B cell (primary cell): Measurements from ENCODE around the gene ESPN. TPM values are rescaled to one million over a fixed set of nuclear protein-coding genes. Genes with fewer than 3 reads are reported as not detected.
"Not testable (repeated sequence)": the region's sequence is repeated elsewhere in the genome, so short reads cannot be mapped to it uniquely, and the experiment has no call there.

Source experiments
- ATAC-seq: fragments of 200-7000 bp; cut with Tn5 transposase; one replicate; pipeline ENCODE4 v1.10.0; 2021; ENCODE audit warnings: low read depth, mild to moderate bottlenecking, moderate number of reproducible peaks, moderate library complexity
- CTCF ChIA-PET: fragments of 350-600 bp; sonication (Branson Sonifier 250); formaldehyde crosslinking; loops from one replicate; lab custom pipeline; 2021; ENCODE audit warnings: antibody characterized with exemption, inconsistent platforms; lab: Charles Lee
- POLR2A ChIA-PET: fragments of 350-600 bp; sonication (Branson Sonifier 250); formaldehyde crosslinking; loops from one replicate; lab custom pipeline; 2021; ENCODE audit warnings: antibody characterized with exemption; lab: Charles Lee
- DNase-seq: peaks from one replicate; pipeline ENCODE4 v3.0.0; 2013
- H2AFZ ChIP-seq: 2 replicates; pipeline ENCODE4 v1.6.1; 2012; ENCODE audit warnings: mild to moderate bottlenecking, low read depth, low read length; ENCODE audit not compliant: insufficient read depth, poor library complexity, severe bottlenecking
- H3K27ac ChIP-seq, 2 donors: 1 replicate in 1 of 2; 2 replicates in 1 of 2; pipeline ENCODE4 v1.5.1; 2012 to 2013; ENCODE audit warnings: low read length in 2 of 2, mild to moderate bottlenecking in 2 of 2, moderate library complexity in 1 of 2
- H3K27me3 ChIP-seq, 4 experiments: fragments of 200-600 bp in 1 of 4; sonication (generic) in 1 of 4; replicated peaks in 1 of 4; 1 replicate in 2 of 4; 2 replicates in 2 of 4; pipeline versions ENCODE4 v1.6.1 to v1.7.0; 2013 to 2016; ENCODE audit warnings: low read length in 3 of 4, mild to moderate bottlenecking in 2 of 4, mixed read lengths in 1 of 4, moderate library complexity in 1 of 4; ENCODE audit not compliant: insufficient read depth in 4 of 4, control insufficient read depth in 3 of 4; ENCODE audit errors: control extremely low read depth in 1 of 4
- H3K36me3 ChIP-seq, 2 experiments: replicated peaks in 1 of 2; 1 replicate in 1 of 2; 2 replicates in 1 of 2; pipeline versions ENCODE4 v1.6.1 to v1.7.1; 2013; ENCODE audit warnings: low read length in 1 of 2; ENCODE audit not compliant: insufficient read depth in 2 of 2, control insufficient read depth in 1 of 2; ENCODE audit errors: control extremely low read depth in 1 of 2, extremely low read depth in 1 of 2
- H3K4me1 ChIP-seq, 2 donors: fragments of 200-600 bp in 1 of 2; sonication (generic) in 1 of 2; 1 replicate in 1 of 2; 2 replicates in 1 of 2; pipeline versions ENCODE4 v1.5.1 to v1.6.1; 2013 to 2017; ENCODE audit warnings: low read length in 2 of 2; ENCODE audit not compliant: control insufficient read depth in 2 of 2, insufficient read depth in 2 of 2
- H3K4me2 ChIP-seq: replicated peaks from 2 replicates; pipeline ENCODE3; 2012; ENCODE audit warnings: mild to moderate bottlenecking, low read depth, low read length; ENCODE audit not compliant: poor library complexity, severe bottlenecking
- H3K4me3 ChIP-seq, 5 experiments: fragments of 200-600 bp in 1 of 5; sonication (generic) in 1 of 5; 1 replicate in 3 of 5; 2 replicates in 2 of 5; pipeline versions ENCODE4 v1.5.1 to v1.7.0; 2011 to 2016; ENCODE audit warnings: low read length in 4 of 5, mild to moderate bottlenecking in 4 of 5, low read depth in 2 of 5, control low read depth in 1 of 5, moderate library complexity in 1 of 5; ENCODE audit not compliant: insufficient read depth in 1 of 5; ENCODE audit errors: control extremely low read depth in 1 of 5, extremely low read depth in 1 of 5
- H3K79me2 ChIP-seq: fragments of 200-600 bp; sonication (generic); one replicate; pipeline ENCODE4 v1.6.0; 2016; ENCODE audit warnings: low read length; ENCODE audit not compliant: control insufficient read depth, insufficient read depth
- H3K9ac ChIP-seq: fragments of 200-600 bp; sonication (generic); 2 replicates; pipeline ENCODE4 v1.6.1; 2017; ENCODE audit warnings: mild to moderate bottlenecking, low read length, moderate library complexity
- H3K9me3 ChIP-seq, 3 donors: one replicate each; pipeline versions ENCODE4 v1.6.1 to v1.7.1; 2013; ENCODE audit warnings: low read length in 2 of 3; ENCODE audit not compliant: control insufficient read depth in 2 of 3, insufficient read depth in 1 of 3; ENCODE audit errors: control extremely low read depth in 1 of 3
- H4K20me1 ChIP-seq: 2 replicates; pipeline ENCODE4 v1.6.0; 2012; ENCODE audit warnings: mild to moderate bottlenecking, low read length; ENCODE audit not compliant: insufficient read depth, control insufficient read depth, poor library complexity, severe bottlenecking
- H3K27ac Mint-ChIP-seq: one replicate; pipeline ENCODE4 v1.8.0; 2021; ENCODE audit warnings: mixed read lengths
- H3K27me3 Mint-ChIP-seq: one replicate; pipeline ENCODE4 v1.8.0; 2021; ENCODE audit warnings: mixed read lengths
- H3K4me1 Mint-ChIP-seq: one replicate; pipeline ENCODE4 v1.8.0; 2021; ENCODE audit warnings: mixed read lengths
- H3K4me3 Mint-ChIP-seq: one replicate; pipeline ENCODE4 v1.8.0; 2021; ENCODE audit warnings: mixed read lengths
- H3K9me3 Mint-ChIP-seq: one replicate; pipeline ENCODE4 v1.8.0; 2022; ENCODE audit warnings: mixed read lengths; ENCODE audit not compliant: insufficient read depth
- CTCF ChIP-seq: fragments of 200-600 bp; IDR thresholded peaks from one replicate; pipeline ENCODE4 v1.8.0; 2022; ENCODE audit warnings: antibody characterized with exemption, mild to moderate bottlenecking
- EZH2 ChIP-seq: IDR thresholded peaks from 2 replicates; pipeline ENCODE4 v1.6.1; 2012; ENCODE audit warnings: borderline replicate concordance, low read depth, mild to moderate bottlenecking, moderate library complexity, low read length; ENCODE audit not compliant: insufficient read depth, poor library complexity, severe bottlenecking
- WGBS: methylation state at CpG from one replicate; pipeline ENCODE4 v1.1.5; 2013; ENCODE audit warnings: missing lambda C conversion rate; ENCODE audit not compliant: insufficient coverage; 5-methylcytosine and 5-hydroxymethylcytosine counted together
- intact Hi-C: fragments of 100-400 bp; cut with micrococcal nuclease; formaldehyde crosslinking; loops from one replicate; pipeline ENCODE4 v1.10.0; 2022
- polyA plus RNA-seq: library from polyadenylated mRNA; depleted of rRNA; stranded (reverse); fragments of >200 nt; gene quantifications from 2 replicates; pipeline ENCODE4 v1.2.3, GENCODE V29; 2012
- total RNA-seq, 2 donors: library from RNA; stranded (reverse); fragments of 120-200 nt in 1 of 2; gene quantifications; 1 replicate in 1 of 2; 2 replicates in 1 of 2; pipeline versions ENCODE4 v1.2.3 to v1.2.4, GENCODE V29; 2013 to 2022

ESPN gene
- total and polyA plus RNA-seq, 2 donors (not counting 1 experiment from before 2014, with no cell fraction given): 0.19 to 0.25 TPM

DNA sequence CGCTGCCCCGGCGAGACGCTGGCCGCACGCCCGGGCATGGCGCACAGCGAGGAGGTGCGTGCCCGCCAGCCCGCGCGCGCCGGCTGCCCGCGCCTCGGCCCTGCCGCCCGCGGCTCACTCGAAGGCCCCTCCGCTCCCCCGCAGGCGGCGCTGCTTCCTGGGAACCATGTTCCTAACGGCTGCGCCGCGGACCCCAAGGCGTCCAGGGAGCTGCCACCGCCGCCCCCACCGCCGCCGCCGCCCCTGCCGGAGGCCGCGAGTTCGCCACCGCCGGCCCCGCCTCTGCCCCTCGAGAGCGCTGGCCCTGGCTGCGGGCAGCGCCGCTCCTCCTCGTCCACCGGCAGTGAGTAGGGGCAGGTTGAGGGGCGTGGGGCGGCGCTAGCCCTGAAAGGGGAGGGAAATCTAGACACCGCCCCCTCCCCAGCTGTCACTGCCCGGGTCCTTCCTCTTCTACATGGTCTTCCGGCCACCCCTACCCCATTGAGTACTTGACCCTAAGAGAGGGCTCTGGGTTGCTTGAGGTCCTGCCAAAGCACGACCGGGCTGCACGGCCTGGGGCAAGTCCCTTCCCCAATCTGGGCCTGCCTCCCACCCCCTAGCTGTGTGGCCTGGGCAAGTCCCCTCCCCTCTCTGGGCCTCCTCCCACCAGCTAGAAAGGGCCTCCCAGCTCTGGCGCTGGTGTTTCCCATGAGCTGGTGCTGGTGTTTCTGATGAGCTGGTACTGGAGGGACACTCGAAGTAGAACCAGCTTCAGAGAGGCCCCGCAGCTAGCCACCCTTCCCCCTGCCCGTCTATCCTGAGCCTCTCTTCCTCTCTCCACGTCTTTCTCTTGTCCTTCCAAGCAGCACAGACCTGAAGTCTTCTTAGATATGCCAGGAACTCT lies 24.4 kb downstream of the ESPN start:
- H3K4me3 ChIP-seq: no peak overlapping the region
- H3K79me2 ChIP-seq: no peaks in the 10 kb centered on the region
- CTCF ChIA-PET: interaction anchor here (0.6 to 0.9 kb wide), 3 partner anchors 11 to 120 kb away, joined by 3 to 4 read pairs (median 3); no protein-coding TSS in a partner anchor
- intact Hi-C loops: no loop called here
- peaks cover 0 to 55% (median 15%) of the 10 kb centered on the region in 4 experiments for H3K27me3 ChIP-seq
- H2AFZ ChIP-seq: no peak overlapping the region
- no peaks in the 10 kb centered on the region for H3K36me3 ChIP-seq
- Mint-ChIP-seq H3K4me3 (peak overlapping the region; percentile 55), H3K9me3 (no peaks in the 10 kb centered on the region), H3K4me1 (peaks cover 19% of the 10 kb centered on the region), H3K27me3 (peaks cover 48% of the 10 kb centered on the region), H3K27ac (no peak overlapping the region)
- peaks cover 15 to 21% of the 10 kb centered on the region in 2 donors for H3K4me1 ChIP-seq
- ATAC-seq (no peak), DNase-seq (no peak)
- H3K9ac ChIP-seq: no peak overlapping the region
- POLR2A ChIA-PET: no interaction called here
- H3K27ac ChIP-seq: no peak overlapping the region
- no peak for TF ChIP-seq CTCF
- TF ChIP-seq EZH2: no peak
- WGBS: 5% methylated on average over 50 of the region's 66 CpGs
- H4K20me1 ChIP-seq: no peaks in the 10 kb centered on the region
- peaks cover 0 to 7% (median 0%) of the 10 kb centered on the region in 3 donors for H3K9me3 ChIP-seq
- no peak overlapping the region for H3K4me2 ChIP-seq

DNA sequence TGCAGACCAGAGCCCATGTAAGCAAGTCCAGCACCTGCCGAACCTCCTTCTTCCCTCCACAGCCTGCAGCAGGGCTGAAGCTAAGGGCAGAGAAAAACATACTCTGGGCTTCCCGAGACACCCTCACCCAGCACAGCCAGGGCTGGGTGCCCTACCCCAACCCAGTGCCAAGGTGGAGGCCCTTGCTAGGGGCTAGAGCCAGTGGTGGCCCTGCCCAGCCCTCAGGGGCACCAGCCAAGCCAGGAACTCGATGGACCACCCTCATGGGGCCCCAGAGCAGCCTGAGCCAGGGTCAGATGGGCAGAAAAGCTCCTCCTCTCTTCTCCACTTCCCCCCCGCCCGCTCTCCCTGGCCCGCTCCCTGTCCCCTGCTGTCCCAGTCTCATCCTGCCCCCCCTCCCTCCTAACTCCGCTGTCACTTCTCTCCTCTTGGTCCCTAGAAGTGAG lies 25.5 kb downstream of the ESPN start:
- ChIA-PET POLR2A (no interaction called here), CTCF (interaction anchor here (0.6 kb wide), 1 partner anchor 119 kb away, joined by 4 read pairs; no protein-coding TSS in a partner anchor)
- H3K79me2 ChIP-seq: no peaks in the 10 kb centered on the region
- no peak overlapping the region for H3K9ac ChIP-seq
- H3K9me3 Mint-ChIP-seq: no peaks in the 10 kb centered on the region
- peaks cover 0 to 7% (median 0%) of the 10 kb centered on the region in 3 donors for H3K9me3 ChIP-seq
- DNase-seq (no peak), ATAC-seq (no peak)
- no peak overlapping the region for H2AFZ ChIP-seq
- H3K4me3 Mint-ChIP-seq: peak overlapping the region; percentile 55
- H3K27ac Mint-ChIP-seq: no peak overlapping the region
- TF ChIP-seq EZH2: no peak
- no peak for TF ChIP-seq CTCF
- H3K27me3 ChIP-seq: peaks cover 0 to 45% (median 14%) of the 10 kb centered on the region in 4 experiments
- H3K27me3 Mint-ChIP-seq: peaks cover 39% of the 10 kb centered on the region
- intact Hi-C loops: no loop called here
- no peaks in the 10 kb centered on the region for H4K20me1 ChIP-seq
- no peak overlapping the region for H3K4me2 ChIP-seq
- H3K4me1 ChIP-seq: peaks cover 15 to 21% of the 10 kb centered on the region in 2 donors
- H3K4me1 Mint-ChIP-seq: peaks cover 16% of the 10 kb centered on the region
- 21% methylated on average over 2 of the region's 7 CpGs for WGBS
- no peak overlapping the region for H3K27ac ChIP-seq
- no peaks in the 10 kb centered on the region for H3K36me3 ChIP-seq
- no peak overlapping the region for H3K4me3 ChIP-seq

GRCh38 chr1:6450486-6450885 lies 25.9 kb downstream of the ESPN start:
- H3K27ac Mint-ChIP-seq, H3K9me3 ChIP-seq, DNase-seq, intact Hi-C loops, H3K27ac ChIP-seq, H3K9me3 Mint-ChIP-seq, H3K9ac ChIP-seq, POLR2A ChIA-PET, H3K36me3 ChIP-seq, H3K79me2 ChIP-seq, H3K4me3 Mint-ChIP-seq, H4K20me1 ChIP-seq, ATAC-seq, H3K4me3 ChIP-seq, H3K4me2 ChIP-seq, H2AFZ ChIP-seq: not testable (repeated sequence)
- H3K4me1 Mint-ChIP-seq: peaks cover 16% of the 10 kb centered on the region
- WGBS: 24% methylated on average over 10 of the region's 10 CpGs
- peaks cover 37% of the 10 kb centered on the region for H3K27me3 Mint-ChIP-seq
- Histone ChIP-seq H3K27me3 (peaks cover 0 to 42% (median 12%) of the 10 kb centered on the region in 4 experiments), H3K4me1 (peaks cover 15 to 21% of the 10 kb centered on the region in 2 donors)
- CTCF ChIA-PET: interaction anchor here (0.7 kb wide), 1 partner anchor 23 kb away, joined by 7 read pairs; no protein-coding TSS in a partner anchor
